GM19438 (cell line): ENCODE results near the gene ECM1.
A peak's percentile ranks its signal among the peaks of the same experiment; 100 is the strongest.

Source experiments
- ATAC-seq: cut with Tn5 transposase; IDR thresholded peaks from one replicate; pipeline ENCODE4 v1.9.1; 2021; ENCODE audit warnings: low read depth; ENCODE audit not compliant: unreplicated experiment

ECM1 gene

DNA sequence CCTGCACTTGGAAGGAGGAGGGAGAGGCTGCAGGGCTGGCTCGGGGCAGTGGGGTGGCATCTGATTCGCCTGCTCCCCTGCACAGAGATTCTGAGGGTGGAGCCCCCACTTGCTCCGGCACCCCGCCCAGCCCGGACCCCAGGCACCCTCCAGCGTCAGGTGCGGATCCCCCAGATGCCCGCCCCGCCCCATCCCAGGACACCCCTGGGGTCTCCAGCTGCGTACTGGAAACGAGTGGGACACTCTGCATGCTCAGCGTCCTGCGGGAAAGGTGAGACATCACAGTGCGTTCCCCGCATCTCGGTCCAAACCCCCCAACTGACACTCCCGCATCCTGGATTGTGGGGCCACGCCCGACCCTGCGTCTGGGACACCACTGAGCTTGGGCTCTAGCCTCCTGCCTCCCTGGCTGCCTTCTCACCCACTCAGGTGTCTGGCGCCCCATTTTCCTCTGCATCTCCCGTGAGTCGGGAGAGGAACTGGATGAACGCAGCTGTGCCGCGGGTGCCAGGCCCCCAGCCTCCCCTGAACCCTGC is 49.2 kb downstream of the ECM1 start:
- ATAC-seq, result no peak

DNA sequence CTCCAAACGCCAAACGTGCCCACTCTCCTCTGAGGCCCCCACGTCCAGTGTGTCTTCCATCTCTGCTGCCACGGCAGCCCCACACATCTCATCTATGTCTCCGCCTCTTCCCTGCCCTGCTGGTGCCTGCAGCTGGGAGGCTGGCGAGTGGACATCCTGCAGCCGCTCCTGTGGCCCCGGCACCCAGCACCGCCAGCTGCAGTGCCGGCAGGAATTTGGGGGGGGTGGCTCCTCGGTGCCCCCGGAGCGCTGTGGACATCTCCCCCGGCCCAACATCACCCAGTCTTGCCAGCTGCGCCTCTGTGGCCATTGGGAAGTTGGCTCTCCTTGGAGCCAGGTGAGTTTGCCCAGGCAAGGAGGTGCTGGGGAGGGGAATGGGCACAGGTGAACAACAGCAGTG is 49.9 kb downstream of the ECM1 start:
- ATAC-seq, result no peak

DNA sequence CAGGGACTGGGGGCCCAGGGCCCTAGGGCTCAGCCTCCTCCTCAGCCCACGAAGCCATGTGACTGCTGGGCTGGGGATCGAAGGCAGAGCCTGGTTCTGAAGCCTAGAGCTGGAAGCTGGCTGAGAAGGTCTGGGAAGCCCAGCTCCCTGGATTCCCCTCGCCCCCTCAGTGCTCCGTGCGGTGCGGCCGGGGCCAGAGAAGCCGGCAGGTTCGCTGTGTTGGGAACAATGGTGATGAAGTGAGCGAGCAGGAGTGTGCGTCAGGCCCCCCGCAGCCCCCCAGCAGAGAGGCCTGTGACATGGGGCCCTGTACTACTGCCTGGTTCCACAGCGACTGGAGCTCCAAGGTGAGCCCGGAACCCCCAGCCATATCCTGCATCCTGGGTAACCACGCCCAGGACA is 50.4 kb downstream of the ECM1 start:
- no peak for ATAC-seq

DNA sequence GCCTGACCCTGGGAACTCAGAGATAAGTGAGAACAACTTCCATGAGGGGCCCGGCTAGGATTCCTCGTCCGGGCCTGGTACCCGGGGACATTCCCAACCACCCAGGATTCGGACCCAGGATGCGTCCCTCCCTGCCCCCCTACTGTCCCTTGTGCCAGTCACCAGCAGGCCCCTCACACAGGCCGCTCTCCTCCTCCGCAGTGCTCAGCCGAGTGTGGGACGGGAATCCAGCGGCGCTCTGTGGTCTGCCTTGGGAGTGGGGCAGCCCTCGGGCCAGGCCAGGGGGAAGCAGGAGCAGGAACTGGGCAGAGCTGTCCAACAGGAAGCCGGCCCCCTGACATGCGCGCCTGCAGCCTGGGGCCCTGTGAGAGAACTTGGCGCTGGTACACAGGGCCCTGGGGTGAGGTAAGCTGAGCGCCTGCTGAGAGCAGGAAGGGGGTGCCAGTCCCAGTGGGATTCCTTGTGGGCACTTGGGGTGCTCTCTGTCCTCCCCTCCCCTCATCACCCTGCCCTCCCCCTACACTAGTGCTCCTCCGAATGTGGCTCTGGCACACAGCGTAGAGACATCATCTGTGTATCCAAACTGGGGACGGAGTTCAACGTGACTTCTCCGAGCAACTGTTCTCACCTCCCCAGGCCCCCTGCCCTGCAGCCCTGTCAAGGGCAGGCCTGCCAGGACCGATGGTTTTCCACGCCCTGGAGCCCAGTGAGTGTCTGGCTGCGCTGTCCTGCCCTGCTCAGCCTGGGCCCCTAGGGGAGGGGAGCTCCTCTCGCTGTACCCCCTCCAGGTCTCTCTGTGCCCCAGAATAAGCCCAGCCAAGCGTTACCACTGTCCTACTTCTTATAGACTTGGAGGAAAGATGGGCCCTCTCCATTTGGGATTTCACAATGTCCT is 51.1 kb downstream of the ECM1 start:
- no peak for ATAC-seq

DNA sequence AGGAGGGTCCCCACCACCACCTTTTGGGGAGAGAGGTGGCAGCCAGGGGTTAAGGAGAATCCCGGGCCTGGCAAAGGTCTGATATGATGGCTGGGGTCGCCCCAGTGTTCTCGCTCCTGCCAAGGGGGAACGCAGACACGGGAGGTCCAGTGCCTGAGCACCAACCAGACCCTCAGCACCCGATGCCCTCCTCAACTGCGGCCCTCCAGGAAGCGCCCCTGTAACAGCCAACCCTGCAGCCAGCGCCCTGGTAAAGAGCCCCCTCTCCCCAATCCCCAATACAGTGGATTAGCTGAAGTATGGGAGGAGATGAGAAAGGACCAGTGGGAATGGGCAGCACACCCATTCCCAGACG is 51.7 kb downstream of the ECM1 start:
- ATAC-seq, result no peak

DNA sequence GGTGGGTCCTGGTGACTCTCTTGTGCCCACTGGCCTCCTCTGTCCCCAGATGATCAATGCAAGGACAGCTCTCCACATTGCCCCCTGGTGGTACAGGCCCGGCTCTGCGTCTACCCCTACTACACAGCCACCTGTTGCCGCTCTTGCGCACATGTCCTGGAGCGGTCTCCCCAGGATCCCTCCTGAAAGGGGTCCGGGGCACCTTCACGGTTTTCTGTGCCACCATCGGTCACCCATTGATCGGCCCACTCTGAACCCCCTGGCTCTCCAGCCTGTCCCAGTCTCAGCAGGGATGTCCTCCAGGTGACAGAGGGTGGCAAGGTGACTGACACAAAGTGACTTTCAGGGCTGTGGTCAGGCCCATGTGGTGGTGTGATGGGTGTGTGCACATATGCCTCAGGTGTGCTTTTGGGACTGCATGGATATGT is 52.1 kb downstream of the ECM1 start:
- no peak for ATAC-seq

DNA sequence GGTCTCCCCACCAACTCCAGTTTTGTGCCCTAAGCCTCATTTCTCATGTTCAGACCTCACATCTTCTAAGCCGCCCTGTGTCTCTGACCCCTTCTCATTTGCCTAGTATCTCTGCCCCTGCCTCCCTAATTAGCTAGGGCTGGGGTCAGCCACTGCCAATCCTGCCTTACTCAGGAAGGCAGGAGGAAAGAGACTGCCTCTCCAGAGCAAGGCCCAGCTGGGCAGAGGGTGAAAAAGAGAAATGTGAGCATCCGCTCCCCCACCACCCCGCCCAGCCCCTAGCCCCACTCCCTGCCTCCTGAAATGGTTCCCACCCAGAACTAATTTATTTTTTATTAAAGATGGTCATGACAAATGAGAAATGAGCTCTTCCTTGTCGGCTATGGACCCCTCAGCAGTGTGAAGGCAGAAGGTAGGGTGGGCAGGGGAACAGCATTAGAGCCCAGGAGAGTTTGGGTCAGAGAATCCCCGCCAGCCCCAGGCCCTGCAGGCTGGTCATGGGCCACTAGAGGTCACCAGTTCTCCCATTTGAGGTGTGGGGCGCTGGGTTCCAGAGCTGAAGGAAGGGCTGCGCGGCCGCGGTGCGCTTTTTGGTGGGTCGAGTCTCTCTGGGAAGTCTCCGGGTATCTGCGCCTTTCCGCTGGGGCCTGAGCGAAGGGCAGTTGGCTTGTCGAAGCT is 52.8 kb downstream of the ECM1 start:
- peak; percentile 26 for ATAC-seq

DNA sequence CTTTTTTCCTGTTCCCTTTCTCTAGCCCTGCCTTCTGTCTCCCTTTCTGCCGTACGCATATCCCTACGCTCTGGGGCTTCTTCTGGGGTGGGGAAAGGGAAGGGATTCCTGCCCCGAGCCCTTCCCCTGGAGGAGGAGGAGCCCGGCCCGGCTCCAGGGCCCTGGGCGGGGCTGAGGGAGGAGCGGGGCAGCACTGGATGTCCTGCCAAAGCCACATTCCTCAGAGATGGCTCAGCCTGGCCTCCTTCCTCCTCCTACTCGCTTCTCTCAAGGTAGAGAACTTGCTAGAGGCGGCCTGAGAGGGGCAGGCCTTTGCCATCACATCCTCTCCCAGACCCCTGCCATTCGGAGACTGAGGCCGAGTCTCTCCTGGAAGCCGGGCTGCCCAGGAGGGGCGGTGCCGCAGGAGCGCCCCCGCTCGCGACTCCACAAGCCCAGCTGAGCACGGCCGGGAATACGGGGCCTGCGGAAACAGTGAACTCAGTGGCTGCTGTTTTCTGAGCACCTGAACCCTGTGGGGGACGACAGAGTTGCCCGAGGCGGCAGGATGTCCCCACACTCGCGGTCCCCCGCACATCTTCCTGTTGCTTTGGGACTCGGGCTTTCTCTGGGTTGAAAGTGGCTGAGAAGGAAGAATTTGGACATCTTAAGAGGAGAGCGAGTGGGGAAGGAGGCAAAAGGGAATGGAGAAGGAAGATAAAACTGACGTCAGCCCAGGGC is 53.5 kb downstream of the ECM1 start:
- peak; percentile 10 for ATAC-seq

DNA sequence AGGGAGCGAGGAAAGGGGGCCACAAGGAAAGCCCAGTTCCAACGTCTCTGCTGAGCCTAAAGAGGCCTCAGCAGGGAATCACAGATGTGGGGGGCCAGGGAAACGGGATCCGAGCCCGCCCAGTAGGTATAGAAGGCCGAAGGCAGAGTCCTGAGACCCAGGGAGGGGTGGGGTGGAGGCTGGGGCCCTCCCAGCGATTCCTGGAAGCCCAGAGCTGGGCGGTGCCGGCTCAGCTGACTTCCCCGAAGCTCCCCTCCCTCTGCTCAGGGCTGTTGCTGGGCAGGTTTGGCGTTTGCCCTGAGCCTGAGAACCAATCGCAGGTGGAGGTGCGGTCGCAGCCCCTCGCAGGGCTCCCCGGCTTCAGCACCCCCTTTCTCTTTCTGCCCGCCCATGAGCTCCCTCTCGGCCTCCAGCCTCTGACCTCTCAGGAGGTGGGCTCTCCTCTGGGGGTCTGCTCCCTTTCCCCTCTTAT is 54.1 kb downstream of the ECM1 start:
- peak; percentile 35 for ATAC-seq

DNA sequence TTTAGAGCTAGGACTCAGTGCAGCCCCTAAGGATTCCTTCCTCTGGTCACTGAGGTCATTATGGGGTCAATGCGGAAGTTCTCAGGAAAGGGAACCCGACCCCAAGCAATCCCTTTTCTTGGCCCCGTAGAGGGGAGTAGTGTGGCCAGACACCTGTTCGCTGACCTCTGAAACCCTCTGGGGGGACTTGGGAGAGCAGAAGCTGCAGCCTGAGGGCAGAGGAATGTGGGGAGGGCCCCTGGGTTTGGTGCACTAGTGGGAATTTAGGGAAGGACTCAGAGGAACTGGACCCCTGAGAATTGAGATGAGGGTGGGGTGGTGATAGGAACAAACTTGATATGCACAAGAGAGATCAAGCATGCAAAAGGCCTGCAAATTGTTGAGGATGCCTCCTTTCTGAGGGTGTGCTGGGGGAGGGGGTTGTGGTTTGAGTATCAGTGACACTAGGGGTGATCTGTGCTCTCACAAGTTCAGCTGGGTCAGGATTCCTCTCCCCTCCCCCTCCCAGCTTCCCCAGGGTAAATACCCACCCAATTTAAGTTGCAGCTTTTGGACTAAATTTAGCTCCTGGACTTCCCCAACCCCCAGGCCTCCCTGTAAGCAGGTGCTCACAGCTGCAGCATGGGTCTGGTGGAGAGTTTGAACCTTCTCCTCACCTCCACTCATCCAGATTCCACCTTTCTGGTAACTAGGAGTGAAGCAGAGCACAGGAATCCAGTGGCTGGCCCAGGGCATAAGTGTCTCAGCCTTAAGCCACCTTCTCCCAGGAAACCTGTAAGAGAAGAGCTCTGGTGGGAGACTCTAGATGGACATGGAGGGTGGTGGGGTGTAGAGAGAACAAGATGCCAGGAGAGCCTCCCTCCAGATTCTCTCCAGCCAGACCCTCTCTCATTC is 54.8 kb downstream of the ECM1 start:
- ATAC-seq, result peak; percentile 32
